Measurements from ENCODE around the gene RPS21.
"Not testable (repeated sequence)": the region's sequence is repeated elsewhere in the genome, so short reads cannot be mapped to it uniquely, and the experiment has no call there.

RPS21 gene

DNA sequence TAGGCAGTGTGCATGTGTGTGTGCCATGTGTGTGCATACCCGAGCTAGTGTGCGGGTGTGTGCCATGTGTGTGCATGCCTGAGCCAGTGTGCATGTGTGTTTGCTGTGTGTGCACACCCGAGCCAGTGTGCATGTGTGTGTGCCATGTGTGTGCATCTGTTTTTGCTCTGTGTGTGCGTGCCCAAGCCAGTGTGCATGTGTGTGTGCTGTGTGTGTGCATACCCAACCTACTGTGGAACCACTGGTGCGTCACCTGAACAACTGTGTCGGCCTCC is 34.8 kb downstream of the RPS21 start:
- Histone ChIP-seq H3K9ac (no peak overlapping the region), H3K36me3 (no peaks in the 10 kb centered on the region), H3K27me3 (no peaks in the 10 kb centered on the region), H3K27ac (no peak overlapping the region), H4K20me1 (peaks cover 0 to 23% (median 0%) of the 10 kb centered on the region in 11 experiments; a peak in 6 of 22 replicates), H3K9me3 (replicated peaks in 1 of 11) (no peaks in the 10 kb centered on the region), H3K4me1 (peaks cover 9 to 22% (median 13%) of the 10 kb centered on the region in 10 experiments; a peak in 17 of 20 replicates), H3K4me3 (no peak overlapping the region), H3K4me2 (no peak overlapping the region)
- no peak for TF ChIP-seq Cebpa-rat (IDR thresholded peaks at IDR 0.05)

DNA sequence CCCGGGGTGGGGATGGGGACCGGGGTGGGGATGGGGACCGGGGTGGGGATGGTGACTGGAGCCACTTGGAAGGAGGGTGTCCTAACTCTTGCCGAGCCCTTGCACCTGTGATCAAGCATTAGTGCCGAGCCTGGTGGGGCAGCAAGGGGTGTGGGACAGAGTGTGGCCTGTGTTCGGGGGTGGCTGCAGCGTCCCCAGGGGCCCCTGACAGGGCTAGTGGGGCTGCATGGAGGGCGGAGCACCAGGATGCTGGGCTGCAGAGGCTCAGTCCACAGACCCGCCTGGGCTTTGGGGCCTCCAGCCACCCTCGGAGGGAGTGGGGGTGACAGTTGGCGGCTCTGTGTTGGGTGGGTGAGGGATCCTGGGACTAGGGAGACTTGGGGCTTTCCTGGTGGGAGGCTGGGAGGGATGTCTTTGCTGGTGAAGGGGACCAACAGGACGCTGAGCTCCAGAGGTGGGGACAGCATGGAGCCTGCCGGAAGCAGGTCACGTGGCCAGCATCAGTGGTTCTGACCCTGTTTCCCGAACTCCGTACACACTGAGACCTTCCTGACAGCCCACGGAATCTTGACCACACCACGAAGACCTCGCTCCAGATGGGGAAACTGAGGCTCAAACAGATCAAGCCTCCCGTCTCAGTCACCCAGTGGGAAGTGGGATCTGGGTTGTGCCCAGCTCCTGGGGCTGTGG is 35.9 kb downstream of the RPS21 start:
- TF ChIP-seq Cebpa-rat (IDR thresholded peaks at IDR 0.05) = no peak
- Histone ChIP-seq H3K9ac (0 out of 22 replicates have a peak overlapping the region, but pooled peaks of 1 of the 11 experiments have one; percentile 47), H3K4me1 (peaks cover 9 to 22% (median 13%) of the 10 kb centered on the region in 10 experiments; a peak in 17 of 20 replicates), H4K20me1 (peaks cover 0 to 17% (median 0%) of the 10 kb centered on the region in 11 experiments; a peak in 6 of 22 replicates), H3K27ac (no peak overlapping the region), H3K4me2 (peak overlapping the region in 10 of 11 experiments; percentile 22 to 91 (median 74); a peak in 19 of 22 replicates), H3K27me3 (no peaks in the 10 kb centered on the region), H3K9me3 (replicated peaks in 1 of 11) (no peaks in the 10 kb centered on the region), H3K4me3 (no peak overlapping the region; a peak in 1 of 20 replicates), H3K36me3 (no peaks in the 10 kb centered on the region)

DNA sequence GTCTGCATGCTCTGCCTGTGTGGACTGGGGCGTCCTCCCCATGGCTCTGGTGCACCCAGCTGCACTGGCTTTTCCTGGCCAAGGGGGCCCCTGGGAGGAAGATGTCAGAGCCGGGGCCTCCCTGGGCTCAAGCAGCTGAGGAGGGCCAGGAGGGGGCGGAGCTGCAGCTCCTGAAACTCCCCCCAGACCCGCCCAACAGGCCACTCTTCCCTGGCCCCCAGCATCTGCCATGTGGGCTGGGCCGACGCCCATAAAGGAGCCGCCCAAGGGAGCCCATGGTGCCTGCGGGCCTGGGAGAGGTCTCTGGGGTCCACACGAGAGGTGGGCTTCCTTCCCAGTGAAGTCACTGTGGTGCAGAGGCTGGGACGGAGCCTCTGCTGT is 36.4 kb downstream of the RPS21 start:
- Histone ChIP-seq H3K4me3 (no peak overlapping the region; a peak in 1 of 20 replicates), H3K4me2 (peak overlapping the region in 10 of 11 experiments; percentile 22 to 91 (median 74); a peak in 19 of 22 replicates), H3K9ac (peak overlapping the region in 1 of 11 experiments; percentile 47; a peak in 2 of 22 replicates), H3K36me3 (no peaks in the 10 kb centered on the region), H4K20me1 (peaks cover 0 to 17% (median 0%) of the 10 kb centered on the region in 11 experiments; a peak in 6 of 22 replicates), H3K27ac (no peak overlapping the region), H3K9me3 (replicated peaks in 1 of 11) (no peaks in the 10 kb centered on the region), H3K27me3 (no peaks in the 10 kb centered on the region), H3K4me1 (peaks cover 9 to 22% (median 13%) of the 10 kb centered on the region in 10 experiments; a peak in 17 of 20 replicates)
- no peak for TF ChIP-seq Cebpa-rat (IDR thresholded peaks at IDR 0.05)

DNA sequence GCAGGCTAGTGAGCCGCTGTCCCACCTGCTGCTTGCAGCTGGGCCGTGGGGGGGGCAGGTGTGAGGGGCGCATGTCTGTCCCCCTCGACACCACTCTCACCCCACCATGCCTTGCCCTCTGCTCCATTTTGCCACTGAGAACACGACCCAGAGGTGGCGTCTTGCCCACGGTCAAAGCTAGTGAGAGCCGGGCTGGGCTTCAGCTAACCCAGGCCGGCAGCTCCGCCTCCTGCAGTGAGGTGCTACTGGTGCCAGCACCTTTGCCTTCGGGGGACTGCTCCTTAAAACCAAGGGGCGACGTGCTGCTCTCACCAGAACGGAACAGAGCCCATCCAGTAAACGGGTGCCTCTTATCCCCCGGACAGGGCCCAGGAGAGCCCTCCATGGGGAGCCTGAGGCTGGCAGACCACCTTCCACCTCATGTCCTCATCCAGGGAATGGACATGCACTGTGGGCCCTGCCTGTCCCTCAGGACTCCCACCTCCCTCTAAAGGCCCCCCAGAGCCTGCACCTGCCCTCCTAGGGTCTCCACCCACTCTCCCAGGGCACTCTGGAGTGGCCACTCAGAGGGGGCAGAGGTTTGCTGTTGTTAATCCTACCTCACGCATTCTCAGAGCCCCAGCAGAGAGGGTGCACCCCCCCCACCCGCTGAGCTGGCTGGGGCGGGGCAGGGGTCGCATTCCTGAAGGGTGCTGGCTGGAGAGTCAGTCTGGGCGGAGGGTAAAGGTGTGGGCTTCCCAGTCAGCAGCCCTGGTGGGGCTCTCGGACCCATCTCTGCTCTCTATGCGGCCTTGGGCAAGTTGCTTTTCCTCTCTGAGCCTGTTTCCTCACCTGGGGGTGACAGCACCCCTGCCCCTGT is 37.6 kb downstream of the RPS21 start:
- Histone ChIP-seq H3K27ac (no peak overlapping the region), H3K27me3 (no peaks in the 10 kb centered on the region), H3K4me1 (peaks cover 9 to 22% (median 13%) of the 10 kb centered on the region in 10 experiments; a peak in 17 of 20 replicates), H3K36me3 (no peaks in the 10 kb centered on the region), H3K9ac (no peak overlapping the region), H3K4me2 (peak overlapping the region in 1 of 11 experiments; percentile 86; a peak in 1 of 22 replicates), H3K4me3 (no peak overlapping the region), H3K9me3 (replicated peaks in 1 of 11) (no peaks in the 10 kb centered on the region), H4K20me1 (peaks cover 0 to 21% (median 0%) of the 10 kb centered on the region in 11 experiments; a peak in 6 of 22 replicates)
- TF ChIP-seq Cebpa-rat (IDR thresholded peaks at IDR 0.05) = no peak

DNA sequence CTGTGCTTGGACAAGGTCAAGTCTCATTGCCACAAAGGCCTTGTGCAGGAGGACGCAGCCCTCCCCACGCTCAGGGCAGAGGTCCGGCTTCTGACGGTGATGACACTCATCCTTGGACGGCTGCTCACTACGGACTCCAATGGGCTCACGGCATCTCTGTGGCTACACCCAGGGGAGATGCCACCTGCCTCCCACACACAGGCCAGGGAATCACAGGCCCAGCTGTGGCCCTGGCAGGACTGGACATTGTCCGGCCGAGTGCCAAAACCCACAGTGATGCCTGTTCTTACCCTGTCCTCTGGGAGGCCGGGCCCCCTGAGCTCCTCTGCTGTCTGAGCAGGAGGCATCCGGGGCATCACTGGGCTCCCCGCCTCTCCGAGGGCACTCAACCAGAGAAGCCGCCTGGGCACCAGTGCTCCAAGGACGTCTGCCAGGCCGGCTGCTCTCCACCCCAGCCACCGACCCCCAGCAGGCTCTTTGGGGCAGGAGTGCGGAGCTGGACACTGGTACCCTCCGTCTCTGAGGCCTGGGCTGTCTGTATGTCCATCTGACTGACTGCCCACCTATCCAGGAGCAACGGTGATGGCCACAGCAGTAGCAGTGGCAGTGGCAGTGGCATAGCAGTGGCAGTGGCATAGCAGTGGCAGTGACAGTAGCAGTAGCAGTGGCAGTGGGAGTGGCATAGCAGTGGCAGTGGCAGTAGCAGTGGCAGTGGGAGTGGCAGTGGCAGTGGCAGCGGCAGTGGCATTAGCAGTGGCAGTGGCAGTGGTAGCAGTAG is 38.6 kb downstream of the RPS21 start:
- no peak overlapping the region for H3K4me2 ChIP-seq
- H4K20me1 ChIP-seq = peaks cover 0 to 27% (median 0%) of the 10 kb centered on the region in 11 experiments; a peak in 6 of 22 replicates
- H3K9me3 ChIP-seq (replicated peaks in 1 of 11) = no peaks in the 10 kb centered on the region
- no peak overlapping the region for H3K4me3 ChIP-seq
- H3K9ac ChIP-seq = no peak overlapping the region
- H3K27me3 ChIP-seq = no peaks in the 10 kb centered on the region
- TF ChIP-seq Cebpa-rat (IDR thresholded peaks at IDR 0.05) = no peak
- peaks cover 9 to 22% (median 13%) of the 10 kb centered on the region in 10 experiments; a peak in 17 of 20 replicates for H3K4me1 ChIP-seq
- no peaks in the 10 kb centered on the region for H3K36me3 ChIP-seq
- H3K27ac ChIP-seq = no peak overlapping the region

DNA sequence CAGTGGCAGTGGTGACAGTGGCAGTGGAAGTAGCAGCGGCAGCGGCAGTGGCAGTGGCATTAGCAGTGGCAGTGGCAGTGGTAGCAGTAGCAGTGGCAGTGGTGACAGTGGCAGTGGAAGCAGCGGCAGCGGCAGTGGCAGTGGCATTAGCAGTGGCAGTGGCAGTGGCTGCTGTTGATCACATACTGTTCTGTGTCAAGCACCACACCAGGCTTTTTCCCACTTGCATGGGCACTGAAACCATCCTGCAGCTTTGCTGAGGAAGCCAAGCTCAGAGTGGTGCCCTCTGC is 39.1 kb downstream of the RPS21 start:
- peaks cover 9 to 22% (median 13%) of the 10 kb centered on the region in 10 experiments; a peak in 17 of 20 replicates for H3K4me1 ChIP-seq
- peaks cover 0 to 22% (median 0%) of the 10 kb centered on the region in 11 experiments; a peak in 6 of 22 replicates for H4K20me1 ChIP-seq
- H3K36me3 ChIP-seq = not testable (repeated sequence)

DNA sequence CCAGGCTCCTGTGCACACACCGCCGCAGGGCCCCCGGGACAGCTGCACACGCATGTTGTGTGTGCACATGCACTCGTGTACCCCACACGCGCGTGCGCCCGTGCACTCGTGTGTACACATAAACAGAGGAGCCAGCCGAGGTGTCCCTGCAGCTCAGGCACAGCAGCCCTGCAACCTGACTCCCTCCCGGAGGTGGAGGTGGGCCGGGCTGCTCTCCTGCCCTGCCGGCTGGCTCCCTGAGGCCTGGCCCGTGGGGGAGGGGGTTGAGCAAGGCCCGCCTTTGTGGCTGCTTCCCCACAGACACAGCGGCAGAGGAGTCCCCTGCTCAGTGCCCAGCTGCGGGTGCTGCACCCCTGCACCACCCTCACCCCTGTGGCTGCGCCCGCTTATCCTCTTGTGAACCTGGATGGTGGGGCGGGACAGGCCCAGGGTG is 39.8 kb downstream of the RPS21 start:
- no peaks in the 10 kb centered on the region for H3K36me3 ChIP-seq
- TF ChIP-seq Cebpa-rat (IDR thresholded peaks at IDR 0.05) = no peak
- peak overlapping the region in 1 of 11 experiments; percentile 5; a peak in 1 of 22 replicates for H3K4me2 ChIP-seq
- no peak overlapping the region for H3K27ac ChIP-seq
- H3K9ac ChIP-seq = no peak overlapping the region
- H3K4me1 ChIP-seq = peaks cover 9 to 22% (median 13%) of the 10 kb centered on the region in 10 experiments; a peak in 17 of 20 replicates
- H3K4me3 ChIP-seq = no peak overlapping the region
- no peaks in the 10 kb centered on the region for H3K9me3 ChIP-seq (replicated peaks in 1 of 11)
- H3K27me3 ChIP-seq = no peaks in the 10 kb centered on the region
- H4K20me1 ChIP-seq = peaks cover 0 to 20% (median 0%) of the 10 kb centered on the region in 11 experiments; a peak in 5 of 22 replicates

More for the DNA sequence above, 39.1 kb downstream of the RPS21 start:
- not testable (repeated sequence) for H3K27ac ChIP-seq; H3K27me3 ChIP-seq; H3K4me2 ChIP-seq; H3K9ac ChIP-seq; H3K4me3 ChIP-seq; H3K9me3 ChIP-seq (replicated peaks in 1 of 11)

DNA sequence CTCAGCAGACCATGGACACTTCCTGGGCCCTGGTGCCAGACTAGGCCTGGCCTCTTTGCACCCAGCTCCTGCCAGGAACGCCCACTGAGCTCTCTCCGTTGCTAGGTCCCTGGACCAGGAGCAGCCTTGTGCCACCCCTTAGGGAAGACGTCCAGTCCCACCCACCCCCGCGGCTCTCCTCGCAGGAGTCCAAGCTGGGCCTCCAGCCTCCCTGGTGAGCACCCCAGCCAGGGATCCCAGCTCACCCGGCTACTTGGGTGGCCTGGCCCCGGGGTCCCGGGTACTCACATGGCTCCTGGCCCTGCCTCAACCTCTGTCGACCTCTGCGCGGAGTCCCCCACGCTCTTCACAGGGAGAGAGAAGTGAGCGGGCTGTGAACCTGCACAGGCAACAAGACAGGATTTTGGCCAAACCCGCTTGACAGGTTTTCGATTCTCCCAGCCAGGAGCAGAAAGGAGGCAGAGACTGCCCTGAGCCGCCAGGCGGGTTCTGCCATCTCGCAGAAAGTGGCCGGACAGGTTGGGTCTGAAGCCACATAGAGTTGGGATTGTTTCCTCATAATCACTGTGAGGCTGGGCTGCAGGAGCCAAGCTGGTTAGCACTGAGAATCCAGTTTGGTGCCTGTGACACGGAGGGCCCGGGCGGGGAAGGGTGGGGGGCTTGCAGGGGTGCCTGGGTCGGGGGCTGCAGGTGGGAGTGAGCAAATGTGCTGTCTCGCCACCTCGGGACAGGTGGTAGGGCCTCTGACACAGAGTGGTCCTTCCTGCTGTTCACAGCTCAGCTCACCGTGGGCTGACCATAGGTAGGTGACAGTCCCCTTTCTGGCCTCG is 40.5 kb downstream of the RPS21 start, which contains the start of gene RBBP8NL:
RBBP8NL (minus strand) TSS at position 368 of the 830 bp plus-strand sequence. CDS start 7,892 bp downstream, outside the sequence.
- Histone ChIP-seq H3K4me3 (no peak within 1 kb of the TSS), H3K4me2 (peak within 1 kb of the TSS in 1 of 11 experiments; percentile 5; a peak in 1 of 22 replicates), H3K27ac (no peak within 1 kb of the TSS), H3K36me3 (no peaks in the 10 kb centered on the region), H3K4me1 (peaks cover 9 to 20% (median 13%) of the 10 kb centered on the region in 10 experiments; a peak in 17 of 20 replicates), H3K27me3 (no peaks in the 10 kb centered on the region), H4K20me1 (peaks cover 0 to 24% (median 0%) of the 10 kb centered on the region in 11 experiments; a peak in 6 of 22 replicates), H3K9me3 (replicated peaks in 1 of 11) (no peaks in the 10 kb centered on the region), H3K9ac (no peak within 1 kb of the TSS)
- TF ChIP-seq Cebpa-rat (IDR thresholded peaks at IDR 0.05) = no peak
